ENCODE results near the gene CACNA2D3.

CACNA2D3 gene

DNA sequence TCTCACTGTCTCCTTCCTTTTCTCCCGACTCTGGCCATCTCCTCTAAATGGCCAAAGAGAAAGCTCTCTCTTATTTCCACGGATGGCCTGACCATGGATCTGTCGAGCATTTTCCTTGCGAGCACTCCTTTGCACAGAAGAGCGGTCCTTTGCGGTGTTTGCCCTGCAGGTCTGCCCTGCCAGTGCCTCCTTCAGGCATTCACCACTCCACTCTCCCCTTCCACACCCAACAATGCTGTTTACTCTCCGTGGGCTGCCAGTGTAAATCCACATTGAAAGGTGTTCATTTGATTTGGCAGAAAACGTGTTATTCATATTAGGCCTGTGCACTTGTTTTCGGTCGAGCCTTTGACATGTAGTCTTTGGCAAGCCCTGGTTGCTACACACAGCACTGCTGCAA lies 49.6 kb downstream of the CACNA2D3 start:
- no peak for DNase-seq

DNA sequence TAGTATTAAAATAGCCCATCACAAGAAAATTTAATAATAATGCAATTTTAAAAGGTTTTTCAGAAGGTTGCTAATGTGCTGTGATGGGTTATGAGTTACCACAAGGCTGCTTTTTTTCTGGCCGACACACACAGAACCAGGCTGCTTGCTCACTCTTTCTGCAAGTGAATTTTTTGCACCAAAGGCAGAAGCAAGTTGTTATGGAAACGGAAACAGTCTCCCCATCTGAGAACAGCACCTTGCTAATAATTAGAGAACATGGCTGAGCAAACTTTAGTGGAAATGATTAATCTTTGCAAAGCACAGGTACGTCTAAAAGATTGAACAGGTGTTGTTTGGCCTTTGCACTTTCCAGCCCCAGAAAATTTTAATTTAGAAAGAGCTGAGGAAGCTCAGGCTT lies 51.0 kb downstream of the CACNA2D3 start:
- DNase-seq: no peak

- no peak for DNase-seq
Observed at GRCh38 chr3:54176106-54176505, 53.8 kb downstream of the CACNA2D3 start.

DNA sequence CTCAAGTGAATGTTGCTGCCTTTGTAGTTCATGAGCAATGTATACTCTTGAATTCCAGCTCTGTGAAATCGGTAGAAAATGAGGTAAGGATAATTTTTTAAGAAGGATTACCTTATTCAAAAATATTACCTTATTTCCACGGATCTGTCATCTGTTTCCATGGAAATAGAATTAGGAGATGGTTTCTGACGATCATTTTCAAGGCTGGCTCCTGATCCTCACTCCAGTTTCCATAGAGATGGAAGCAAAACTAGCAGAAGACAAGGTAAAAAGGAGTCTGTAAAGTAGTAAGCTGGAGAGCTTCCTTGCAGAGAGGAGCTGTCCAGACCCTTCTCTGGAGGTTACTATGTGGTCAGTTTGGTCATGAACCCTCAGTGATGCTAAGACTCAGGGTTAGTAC lies 55.5 kb downstream of the CACNA2D3 start:
- DNase-seq: no peak

DNA sequence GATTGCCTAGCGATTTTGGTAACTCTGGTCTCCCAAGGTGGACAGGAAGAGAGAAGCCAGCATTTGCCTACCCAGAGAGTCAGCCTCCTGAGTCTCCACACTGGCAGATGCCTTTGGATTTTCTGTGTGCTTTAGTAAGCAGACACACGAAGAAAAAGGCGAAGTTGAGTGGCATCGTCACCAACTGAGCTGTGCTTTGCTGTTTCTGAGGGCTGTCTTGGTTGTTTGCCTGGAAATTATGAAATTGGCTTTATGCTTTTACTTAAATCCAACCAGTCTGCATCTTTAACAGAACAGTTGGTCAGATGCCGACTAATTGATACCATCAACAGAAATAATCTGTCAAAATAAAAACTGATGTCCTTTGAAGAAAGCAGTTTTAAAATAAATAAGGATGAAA lies 56.0 kb downstream of the CACNA2D3 start:
- DNase-seq: no peak

- DNase-seq: no peak
Observed at GRCh38 chr3:54180921-54181320, 58.6 kb downstream of the CACNA2D3 start.

GRCh38 chr3:54182242-54182641 lies 59.9 kb downstream of the CACNA2D3 start:
- no peak for DNase-seq

GRCh38 chr3:54185740-54186139 lies 63.4 kb downstream of the CACNA2D3 start:
- DNase-seq: no peak

DNA sequence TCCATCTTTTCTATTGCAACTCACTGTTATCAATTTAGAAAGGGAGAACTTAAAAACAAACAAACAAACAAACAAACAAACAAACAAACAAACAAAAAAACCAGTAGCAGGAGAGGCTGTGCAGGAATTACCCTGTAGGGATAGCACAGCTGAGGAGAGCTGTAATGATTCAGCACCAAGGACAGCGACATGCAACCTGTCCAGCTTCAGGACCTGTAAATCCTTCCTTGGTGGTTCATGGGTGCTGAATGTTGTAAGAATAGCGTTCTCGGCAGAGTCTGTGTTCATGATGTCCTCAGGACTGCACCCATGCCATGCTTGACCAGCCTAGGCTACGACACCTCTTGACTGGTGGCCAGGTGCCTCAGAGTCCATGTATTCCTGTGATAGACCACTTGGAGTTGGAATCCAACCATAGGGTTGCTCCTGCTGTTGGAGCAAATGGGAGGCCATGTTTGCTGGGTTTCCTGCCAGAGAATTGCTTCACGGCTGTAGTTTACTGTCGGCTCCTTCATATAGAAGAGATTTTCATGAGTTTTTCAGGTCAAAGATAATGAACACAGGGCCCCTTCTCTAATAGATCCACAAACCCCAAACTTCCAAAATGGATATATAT lies 65.9 kb downstream of the CACNA2D3 start:
- DNase-seq: peak; percentile 7 to 23

GRCh38 chr3:54191220-54191619 lies 68.9 kb downstream of the CACNA2D3 start:
- DNase-seq: no peak

DNA sequence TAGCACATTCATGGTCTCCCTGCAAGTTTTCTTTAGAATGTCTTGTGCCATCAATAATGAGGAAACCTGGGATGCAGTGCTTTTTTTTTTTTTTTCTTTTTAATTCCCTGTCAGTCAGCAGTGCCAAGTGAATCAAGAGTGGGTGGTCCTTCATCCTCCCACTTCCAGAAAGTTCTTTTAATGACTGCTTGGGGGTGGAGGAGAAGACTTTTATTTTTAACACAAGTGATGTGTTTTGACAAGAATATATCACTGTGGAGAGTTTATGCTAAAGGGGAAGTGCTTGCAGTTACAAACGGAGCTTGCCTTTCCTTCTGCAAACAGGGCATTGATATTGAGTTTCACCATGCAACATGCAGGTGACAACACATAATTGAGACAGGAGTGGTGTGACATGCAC lies 69.7 kb downstream of the CACNA2D3 start:
- no peak for DNase-seq

DNA sequence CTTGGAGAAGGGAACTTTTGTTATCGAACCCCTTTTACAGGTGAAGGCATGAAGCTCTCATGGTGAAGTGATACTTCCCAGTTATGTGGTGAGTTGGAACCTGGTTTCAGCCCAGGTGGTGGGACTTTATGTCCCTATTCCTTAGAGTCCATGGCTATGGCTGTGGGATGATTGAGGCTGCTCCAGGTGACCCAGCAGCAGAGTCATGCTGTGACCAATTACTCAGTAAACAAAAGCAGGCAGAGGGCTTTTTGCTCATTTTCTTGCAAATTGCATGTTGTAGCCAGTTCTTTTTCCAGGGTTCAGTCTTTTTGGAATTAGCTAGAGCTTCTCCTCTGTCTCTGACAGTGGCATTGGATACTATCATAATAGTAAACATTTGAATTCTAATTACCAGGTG lies 70.7 kb downstream of the CACNA2D3 start:
- DNase-seq: no peak

GRCh38 chr3:54196360-54196991 lies 74.1 kb downstream of the CACNA2D3 start:
- DNase-seq: no peak

GRCh38 chr3:54197509-54197908 lies 75.2 kb downstream of the CACNA2D3 start:
- no peak for DNase-seq

- DNase-seq: no peak
Observed at GRCh38 chr3:54198556-54198955, 76.2 kb downstream of the CACNA2D3 start.

DNA sequence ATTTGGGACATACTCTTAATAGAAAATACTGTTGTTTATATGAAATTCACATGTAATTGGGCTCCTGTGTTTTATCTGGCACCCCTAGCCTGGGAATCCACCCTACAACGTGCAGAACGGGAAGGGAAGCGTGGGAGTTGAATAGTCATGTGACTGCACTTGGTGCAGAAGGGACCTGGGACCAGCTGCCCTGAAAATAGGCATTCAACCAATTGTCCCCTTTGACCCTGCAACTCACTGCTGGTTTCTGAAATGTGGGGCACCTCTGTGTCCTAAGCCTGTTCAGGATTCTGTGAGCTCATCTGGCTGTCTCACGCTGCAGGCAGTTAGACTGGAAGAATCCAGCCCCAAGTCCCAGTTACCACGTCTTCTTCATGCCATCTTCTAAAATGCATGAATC lies 79.7 kb downstream of the CACNA2D3 start:
- DNase-seq: no peak

GRCh38 chr3:54202651-54203248 lies 80.4 kb downstream of the CACNA2D3 start:
- no peak for DNase-seq

GRCh38 chr3:54206874-54207273 lies 84.5 kb downstream of the CACNA2D3 start:
- DNase-seq: no peak

DNA sequence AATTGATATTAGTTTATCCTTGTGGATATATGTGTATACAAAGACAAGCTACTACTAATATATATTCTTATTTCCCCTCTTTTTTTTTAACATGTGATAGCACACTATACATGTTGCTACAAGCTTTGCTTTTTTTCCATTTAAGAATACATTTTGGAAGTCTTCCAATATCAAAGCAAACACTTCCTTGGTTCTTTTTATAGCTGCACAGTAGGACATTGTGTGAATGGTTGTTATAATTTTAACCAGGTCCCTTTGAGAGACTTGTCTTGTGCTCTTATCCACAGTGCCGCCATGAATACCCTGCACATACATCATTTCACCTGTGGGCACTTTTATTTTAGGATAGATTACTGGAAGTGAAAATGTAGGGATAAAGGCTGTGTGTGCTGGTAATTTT lies 88.7 kb downstream of the CACNA2D3 start:
- no peak for DNase-seq

GRCh38 chr3:54212723-54213122 lies 90.4 kb downstream of the CACNA2D3 start:
- no peak for DNase-seq

GRCh38 chr3:54213907-54214306 lies 91.6 kb downstream of the CACNA2D3 start:
- DNase-seq: no peak

DNA sequence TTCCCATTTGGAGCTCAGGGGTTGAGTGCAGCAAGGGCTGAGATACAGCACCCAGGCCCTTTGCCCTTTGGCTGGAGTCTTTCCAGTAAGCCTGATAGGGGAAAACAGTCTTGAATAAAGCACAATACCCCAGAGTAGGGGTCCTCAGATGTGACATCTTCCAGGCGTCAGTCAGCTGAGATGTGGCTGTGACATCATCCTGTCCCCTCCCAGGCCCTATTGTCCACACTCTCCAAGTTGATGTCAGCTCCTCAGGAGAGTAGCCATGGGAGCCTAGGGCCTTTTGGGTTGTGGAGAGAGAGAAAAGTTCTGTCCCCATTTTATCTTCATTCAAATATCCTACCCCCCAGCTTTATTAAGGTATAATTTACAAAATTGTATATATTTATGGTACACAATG lies 92.5 kb downstream of the CACNA2D3 start:
- no peak for DNase-seq

DNA sequence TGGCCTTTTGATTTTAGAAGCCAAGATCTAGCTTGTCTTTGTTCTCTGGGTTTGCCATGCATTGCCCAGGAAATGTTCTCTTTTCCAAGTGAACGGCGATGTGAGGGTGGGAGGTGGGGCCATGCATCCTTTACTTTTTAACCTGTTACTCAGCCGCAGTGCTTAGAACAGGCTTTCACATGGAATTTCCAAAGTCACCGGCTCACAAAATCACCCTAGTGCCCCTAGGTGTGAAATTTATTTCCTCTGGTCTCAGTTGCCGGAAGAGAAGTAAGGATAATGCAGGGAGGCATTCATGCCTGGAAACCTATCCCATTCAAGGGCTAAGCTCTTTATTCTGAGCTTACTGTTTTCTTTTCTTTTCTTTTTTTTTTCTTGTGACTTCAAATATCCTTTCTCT lies 93.2 kb downstream of the CACNA2D3 start:
- no peak for DNase-seq

DNA sequence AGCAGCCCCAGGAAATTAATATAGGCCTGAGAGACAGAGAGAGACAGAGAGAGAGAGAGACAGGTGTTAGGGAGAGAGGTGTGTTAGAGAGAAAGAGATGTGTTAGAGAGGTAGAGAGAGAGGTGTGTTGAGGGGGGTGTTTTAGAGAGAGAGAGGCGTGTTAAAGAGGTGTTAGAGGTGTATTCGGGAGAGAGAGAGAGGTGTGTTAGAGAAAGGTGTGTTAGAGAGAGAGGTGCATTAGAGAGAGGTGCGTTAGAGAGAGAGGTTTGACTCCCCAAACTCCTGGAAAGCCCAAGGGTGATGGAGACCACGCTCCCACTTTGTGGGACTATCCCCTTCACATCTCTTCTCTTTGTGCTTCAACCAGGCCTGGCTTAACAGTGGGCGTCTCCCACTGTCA lies 95.5 kb downstream of the CACNA2D3 start:
- DNase-seq: no peak

GRCh38 chr3:54222316-54222715 lies 100.0 kb downstream of the CACNA2D3 start:
- no peak for DNase-seq
